GM12801 (cell line): Measurements from ENCODE around the gene CHCHD10.

Experiments
- CTCF ChIP-seq: IDR thresholded peaks from one replicate; pipeline ENCODE4 v1.5.1; 2011; ENCODE audit warnings: control low read depth; ENCODE audit not compliant: insufficient read length; ENCODE audit errors: extremely low read depth

Gene CHCHD10

DNA sequence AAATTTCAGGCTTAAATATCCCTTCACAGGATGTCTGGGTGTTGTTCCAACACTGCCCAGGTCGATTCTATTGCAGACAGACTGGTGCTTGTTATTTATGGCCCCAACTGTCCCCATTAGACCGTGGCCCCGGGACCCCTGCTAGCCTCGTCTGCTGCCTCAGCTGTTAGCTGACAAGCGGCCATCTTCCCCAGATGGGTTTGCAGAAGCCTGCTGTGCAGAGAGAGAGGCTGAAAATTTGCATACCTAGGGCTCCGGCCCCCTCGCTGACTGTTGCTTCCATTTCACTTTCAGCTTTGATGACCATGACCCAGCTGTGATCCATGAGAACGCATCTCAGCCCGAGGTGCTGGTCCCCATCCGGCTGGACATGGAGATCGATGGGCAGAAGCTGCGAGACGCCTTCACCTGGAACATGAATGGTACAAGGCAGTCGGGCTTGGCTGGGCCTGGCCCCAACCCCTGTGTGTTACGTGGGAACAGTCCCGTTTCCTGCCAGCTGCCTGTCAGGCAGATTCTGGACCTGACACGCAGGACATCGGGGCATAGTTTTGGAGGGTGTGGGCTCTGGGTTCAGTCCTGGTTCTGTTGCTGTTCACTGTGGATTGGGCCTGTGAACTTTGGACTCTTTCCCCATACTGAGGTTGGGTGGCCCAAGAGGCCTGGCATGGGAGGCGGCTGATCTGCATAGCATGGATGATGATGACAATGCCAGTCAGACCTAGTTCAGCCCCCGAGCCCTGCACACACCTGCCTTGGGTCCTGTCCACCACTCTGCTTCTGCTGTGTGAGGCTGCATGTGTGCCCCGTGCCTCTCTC lies 35.4 kb upstream of the CHCHD10 start:
- TF ChIP-seq CTCF: no peak

GRCh38 chr22:23801886-23802377 lies 34.2 kb upstream of the CHCHD10 start:
- TF ChIP-seq CTCF: no peak

DNA sequence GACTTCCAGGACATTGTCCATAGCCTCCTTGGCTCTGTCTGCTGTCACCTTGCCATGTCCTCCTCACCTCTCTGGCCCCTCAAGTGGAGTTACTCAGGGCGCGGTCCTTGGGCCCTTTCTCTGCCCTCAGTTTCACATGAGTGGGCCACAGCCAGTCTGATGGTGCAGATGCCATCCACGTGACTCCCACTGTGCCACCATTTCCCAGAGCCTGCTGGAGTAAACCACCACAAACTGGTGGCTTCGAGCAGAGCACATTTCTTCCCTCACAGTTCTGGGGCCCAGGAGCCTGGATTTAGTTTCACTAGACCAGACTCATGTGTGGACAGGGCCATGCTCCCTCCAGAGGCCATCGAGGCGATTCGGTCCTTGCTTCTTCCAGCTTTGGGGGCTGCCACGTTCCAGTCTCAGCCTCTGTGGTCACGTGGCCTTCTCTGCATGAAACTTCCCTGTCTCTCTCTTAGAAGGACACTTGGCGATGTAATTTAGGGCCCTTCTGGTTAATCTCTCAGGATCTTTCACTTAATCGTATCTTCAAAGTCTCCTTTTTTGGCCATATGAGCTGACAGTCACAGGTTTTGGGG lies 33.6 kb upstream of the CHCHD10 start:
- no peak for TF ChIP-seq CTCF

DNA sequence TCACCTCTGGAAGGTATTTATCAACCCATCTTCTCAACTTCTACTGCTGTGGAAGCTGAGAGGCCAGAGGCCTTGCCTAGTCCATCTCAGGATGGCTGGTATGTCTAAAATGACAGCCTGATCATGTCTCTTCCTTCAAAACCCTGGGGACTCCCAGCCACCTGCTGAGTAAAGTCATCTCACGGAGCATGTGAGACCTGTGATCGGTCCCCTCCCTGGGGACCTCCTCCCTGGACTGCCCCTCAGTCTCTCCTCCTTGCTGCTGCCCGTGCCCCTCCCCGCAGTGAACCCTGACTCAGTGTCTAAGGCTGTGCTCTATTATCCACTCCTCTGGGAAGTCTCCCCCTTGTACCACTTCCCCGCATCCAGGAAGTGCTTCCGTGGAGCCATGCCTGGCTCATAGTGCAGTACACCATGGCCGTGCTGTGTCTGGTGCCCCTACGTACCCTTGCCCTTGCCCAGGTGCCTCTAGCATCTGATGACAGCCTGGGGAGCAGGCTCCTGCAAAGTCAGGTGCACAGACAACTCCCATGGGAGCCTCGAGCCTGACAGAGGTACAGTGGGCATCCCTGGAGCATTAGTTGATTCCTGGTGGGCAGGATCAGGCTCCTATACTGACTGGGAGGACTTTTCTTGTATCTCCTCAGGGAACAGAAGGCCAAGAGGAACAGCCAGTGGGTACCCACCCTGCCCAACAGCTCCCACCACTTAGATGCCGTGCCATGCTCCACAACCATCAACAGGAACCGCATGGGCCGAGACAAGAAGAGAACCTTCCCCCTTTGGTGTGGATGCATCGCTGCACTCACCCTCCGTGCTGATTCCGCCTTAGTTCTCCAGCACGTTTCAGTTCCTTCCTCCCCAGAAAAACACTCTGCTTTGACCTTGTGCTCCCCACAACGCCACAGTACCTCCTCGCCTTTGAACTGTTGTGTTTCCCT lies 32.8 kb upstream of the CHCHD10 start:
- no peak for TF ChIP-seq CTCF

- no peak for TF ChIP-seq CTCF
Measured at GRCh38 chr22:23796461-23796860, 28.7 kb upstream of the CHCHD10 start.

DNA sequence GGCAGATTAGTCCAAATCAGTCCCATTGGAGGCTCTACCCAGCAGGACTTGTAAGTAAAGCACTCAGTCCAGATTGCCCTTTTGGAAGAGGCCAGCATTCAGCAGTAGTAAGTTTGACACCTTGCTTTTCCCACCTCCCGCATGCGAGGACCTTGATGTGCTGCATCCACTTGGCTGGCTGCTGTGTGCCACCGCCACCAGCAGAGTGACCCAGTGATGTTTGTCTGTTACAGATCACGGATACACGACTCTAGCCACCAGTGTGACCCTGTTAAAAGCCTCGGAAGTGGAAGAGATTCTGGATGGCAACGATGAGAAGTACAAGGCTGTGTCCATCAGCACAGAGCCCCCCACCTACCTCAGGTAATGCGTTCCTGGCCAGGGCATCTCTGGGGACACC lies 25.6 kb upstream of the CHCHD10 start:
- TF ChIP-seq CTCF: no peak
